A673 (cell line): Measurements from ENCODE around the gene SPATA33.

Experiments used
- EZH2 ChIP-seq: fragments of 200-600 bp; sonication (generic); IDR thresholded peaks from 2 replicates; pipeline ENCODE4 v1.6.1; 2017; ENCODE audit warnings: borderline replicate concordance, low read depth, mild to moderate bottlenecking, mixed read lengths, antibody characterized with exemption, low read length; ENCODE audit not compliant: poor library complexity, severe bottlenecking
- TF ChIP-seq, protein P1 (sequence below): fragments of 300-800, 200-600 bp; sonication (generic); conservative IDR thresholded peaks from 2 replicates; pipeline ENCODE4 v1.5.1; 2017; ENCODE audit warnings: low read depth, mild to moderate bottlenecking, antibody characterized with exemption, low read length, moderate library complexity, mixed read lengths

DNA sequence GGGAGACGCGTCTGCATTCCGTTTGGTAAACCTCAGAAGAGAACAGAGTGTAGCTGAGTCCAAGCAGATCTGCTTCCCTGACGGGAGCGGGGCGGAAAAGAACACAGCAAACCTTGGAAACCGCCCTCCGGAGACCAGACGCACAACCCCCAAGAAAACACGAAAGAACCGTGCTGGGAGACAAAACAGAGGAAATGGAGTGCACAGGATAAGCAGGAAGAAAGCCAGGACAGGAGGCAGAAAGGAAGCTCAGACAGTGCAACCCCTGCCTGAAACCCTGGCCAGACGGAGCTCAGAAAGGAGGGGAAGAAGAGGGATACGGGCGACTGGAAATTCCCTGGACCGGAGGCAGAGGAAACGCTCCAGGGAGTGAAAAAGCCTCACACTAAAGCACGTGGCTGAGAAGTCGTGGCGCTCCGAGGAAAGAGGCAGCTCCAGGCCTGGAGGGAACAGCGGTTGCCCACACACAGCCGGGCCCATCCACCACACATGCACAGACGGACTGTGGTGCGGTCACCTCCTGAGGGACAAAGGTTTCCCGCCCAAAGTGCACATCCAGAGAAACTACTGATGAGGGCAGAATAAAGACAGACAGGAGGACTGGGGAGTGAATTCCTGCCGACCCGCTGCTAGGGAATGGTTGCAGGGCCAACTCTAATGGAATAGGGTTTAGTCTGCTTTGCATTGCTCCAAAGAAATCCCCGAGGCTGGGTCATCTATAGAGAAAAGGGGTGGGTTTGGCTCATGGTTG is 34.0 kb upstream of the SPATA33 start:
- TF ChIP-seq, protein P1, sequence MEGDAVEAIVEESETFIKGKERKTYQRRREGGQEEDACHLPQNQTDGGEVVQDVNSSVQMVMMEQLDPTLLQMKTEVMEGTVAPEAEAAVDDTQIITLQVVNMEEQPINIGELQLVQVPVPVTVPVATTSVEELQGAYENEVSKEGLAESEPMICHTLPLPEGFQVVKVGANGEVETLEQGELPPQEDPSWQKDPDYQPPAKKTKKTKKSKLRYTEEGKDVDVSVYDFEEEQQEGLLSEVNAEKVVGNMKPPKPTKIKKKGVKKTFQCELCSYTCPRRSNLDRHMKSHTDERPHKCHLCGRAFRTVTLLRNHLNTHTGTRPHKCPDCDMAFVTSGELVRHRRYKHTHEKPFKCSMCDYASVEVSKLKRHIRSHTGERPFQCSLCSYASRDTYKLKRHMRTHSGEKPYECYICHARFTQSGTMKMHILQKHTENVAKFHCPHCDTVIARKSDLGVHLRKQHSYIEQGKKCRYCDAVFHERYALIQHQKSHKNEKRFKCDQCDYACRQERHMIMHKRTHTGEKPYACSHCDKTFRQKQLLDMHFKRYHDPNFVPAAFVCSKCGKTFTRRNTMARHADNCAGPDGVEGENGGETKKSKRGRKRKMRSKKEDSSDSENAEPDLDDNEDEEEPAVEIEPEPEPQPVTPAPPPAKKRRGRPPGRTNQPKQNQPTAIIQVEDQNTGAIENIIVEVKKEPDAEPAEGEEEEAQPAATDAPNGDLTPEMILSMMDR = no peak
- TF ChIP-seq EZH2 = no peak
